GM21381 (cell line): ENCODE data around the gene RCAN3.
"Not testable (repeated sequence)": the region's sequence is repeated elsewhere in the genome, so short reads cannot be mapped to it uniquely, and the experiment has no call there.

Source experiments
- ATAC-seq: cut with Tn5 transposase; IDR thresholded peaks from one replicate; pipeline ENCODE4 v1.9.1; 2021; ENCODE audit warnings: mild to moderate bottlenecking, moderate library complexity; ENCODE audit not compliant: unreplicated experiment

Gene RCAN3

DNA sequence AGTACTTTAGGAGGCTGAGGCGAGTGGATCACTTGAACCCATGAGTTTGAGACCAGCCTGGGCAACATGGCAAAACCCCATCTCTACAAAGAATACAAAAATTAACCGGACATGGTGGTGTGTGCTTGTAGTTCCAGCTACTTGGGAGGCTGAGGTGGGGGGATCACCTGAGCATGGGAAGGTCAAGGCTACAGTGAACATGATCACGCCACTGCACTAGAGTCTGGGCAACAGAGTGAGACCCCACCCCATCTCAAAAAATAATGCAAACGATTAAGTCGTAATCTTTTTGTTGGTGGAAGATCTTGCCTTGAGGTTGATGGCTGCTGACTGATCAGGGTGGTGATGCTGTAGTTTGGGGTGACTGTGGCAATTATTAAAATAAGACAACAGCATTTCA lies 6.3 kb downstream of the RCAN3 start:
- no peak for ATAC-seq

DNA sequence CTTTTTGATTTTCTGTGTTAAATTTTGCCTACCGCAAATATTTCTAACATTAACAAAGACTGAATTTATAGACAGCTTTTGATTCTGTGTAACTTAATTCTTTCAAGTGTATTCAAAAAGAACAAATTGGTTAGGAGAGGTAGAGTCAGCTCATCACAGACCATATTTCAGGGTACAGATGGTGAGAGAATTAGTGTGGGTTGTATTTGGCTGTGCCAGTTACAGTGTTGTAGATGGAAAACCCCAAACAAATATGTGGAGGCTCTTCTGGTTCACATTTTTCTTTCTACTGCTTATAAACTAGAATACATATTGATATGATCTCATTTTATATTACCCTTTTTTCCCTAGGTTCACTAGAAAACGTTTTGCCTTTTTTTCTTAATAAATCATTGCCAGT lies 11.1 kb downstream of the RCAN3 start:
- ATAC-seq: no peak

DNA sequence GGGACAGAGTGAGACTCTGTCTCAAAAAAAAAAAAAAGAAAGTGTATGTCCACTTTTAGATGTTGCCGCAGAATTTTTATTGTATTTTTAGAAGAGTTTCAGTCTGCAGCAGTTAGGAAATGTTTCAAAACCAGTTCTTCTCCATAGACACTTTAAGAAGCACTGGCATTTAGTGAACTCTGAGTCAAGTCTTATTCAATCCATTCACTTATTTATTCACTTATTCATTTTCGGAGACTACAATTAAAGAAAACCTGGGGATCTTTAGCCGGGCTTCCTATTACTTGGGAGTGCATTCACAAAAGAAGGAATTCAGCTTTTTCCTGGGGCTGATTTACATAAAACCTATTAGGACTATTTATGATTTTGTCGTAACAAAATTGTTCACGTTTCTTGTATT lies 12.3 kb downstream of the RCAN3 start:
- ATAC-seq: no peak

DNA sequence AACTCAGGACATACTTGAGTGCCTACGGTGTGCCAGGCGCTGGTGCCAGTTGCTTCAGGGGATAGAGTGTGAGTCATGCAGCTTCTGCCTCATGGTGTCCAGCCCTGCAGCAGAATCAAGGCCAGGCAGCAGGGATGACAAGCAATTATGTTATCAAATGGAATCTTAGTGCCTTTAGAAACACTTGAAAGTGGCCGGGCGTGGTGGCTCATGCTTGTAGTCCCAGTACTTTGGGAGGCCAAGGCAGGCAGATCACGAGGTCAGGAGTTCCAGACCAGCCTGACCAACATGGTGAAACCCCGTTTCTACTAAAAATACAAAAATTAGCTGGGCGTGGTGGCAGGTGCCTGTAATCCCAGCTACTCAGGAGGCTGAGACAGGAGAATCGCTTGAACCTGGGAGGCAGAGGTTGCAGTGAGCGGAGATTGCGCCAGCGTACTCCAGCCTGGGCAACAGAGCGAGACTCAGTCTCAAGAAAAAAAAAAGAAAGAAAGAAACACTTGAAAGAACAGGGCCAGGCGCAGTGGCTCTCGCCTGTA lies 13.1 kb downstream of the RCAN3 start:
- ATAC-seq: not testable (repeated sequence)

DNA sequence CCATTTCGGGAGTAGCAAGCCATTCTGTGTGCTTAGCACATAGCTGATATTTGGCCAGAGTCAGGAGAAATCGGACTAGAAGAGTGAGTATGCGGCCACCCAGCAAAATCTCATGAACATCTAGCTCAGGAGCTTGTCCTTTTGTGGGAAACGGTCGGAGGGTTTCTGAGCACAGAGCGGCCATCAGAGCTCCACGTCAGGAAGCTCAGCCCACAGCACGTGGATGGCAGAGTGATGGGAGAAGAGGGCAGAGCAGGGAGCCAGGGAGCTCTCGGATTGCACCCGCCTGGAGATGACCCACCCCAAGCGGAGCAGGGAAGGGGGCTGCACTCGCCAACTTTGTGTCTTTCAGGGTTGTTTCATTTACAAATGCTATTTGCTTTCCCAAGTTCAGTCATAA lies 13.9 kb downstream of the RCAN3 start:
- ATAC-seq: no peak

DNA sequence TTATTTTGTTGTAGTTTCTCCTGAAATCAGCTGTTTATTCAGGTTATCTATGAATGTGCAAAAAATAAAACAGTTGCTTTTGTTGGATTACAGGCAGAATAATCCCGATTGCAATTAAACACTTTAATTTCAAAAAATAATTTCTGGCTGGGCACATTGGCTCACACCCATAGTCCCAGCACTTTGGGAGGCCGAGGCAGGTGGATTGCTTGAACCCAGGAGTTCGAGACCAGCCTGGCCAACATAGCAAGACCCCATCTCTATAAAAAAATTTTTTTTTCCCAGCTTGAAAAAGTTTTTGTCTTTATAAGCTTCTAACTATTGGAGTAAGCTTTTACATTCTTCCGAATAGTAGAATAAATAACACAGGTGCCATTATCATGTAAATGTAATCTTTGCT lies 15.3 kb downstream of the RCAN3 start:
- no peak for ATAC-seq

DNA sequence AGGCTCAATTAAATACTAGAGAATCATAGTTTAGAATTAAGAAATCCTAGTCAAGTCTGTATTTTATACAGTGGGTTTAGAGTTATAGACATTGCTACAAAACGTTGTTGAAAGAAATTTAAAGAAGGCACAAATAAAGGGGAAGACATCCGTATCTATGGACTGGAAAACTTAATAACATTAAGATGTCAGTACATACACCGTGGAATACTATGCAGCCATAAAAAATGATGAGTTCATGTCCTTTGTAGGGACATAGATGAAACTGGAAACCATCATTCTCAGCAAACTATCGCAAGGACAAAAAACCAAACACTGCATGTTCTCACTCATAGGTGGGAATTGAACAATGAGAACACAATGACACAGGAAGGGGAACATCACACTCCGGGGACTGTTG lies 17.6 kb downstream of the RCAN3 start:
- not testable (repeated sequence) for ATAC-seq

DNA sequence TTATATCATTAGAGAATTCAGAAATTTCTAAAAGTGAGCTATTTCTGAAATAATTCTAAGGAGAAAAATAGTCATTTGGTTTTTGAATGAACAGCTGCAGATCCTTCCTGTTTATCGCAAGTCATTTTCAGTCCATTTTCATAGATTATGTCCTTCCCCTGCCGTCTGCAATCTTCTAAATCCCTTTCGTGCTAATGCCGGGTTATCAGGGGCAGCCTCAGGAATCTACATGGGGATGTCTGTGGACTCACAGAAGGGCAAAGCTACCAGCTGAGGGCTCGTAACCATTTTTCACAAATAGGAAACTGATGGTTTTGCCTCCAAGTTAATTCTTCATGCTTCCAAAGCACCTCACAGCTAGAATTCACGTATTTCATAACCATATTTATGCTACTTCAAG lies 23.0 kb downstream of the RCAN3 start:
- ATAC-seq: no peak

DNA sequence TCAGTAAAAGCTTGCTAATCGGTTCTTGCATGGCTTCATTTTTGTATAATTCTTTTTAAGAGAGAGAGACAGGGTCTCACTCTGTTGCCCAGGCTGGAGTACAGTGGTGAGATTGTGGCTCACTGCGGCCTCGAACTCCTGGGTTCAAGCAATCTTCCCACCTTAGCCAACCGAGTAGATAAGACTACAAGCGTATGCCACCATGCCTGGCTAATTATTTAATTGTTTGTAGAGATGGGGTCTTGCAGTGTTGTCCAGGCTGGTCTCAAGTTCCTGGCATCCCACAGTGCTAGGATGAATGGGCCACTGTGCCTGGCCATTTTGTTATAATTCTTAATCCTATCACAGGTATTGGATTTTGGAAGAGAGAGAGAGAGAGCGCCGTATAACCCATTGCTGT lies 23.4 kb downstream of the RCAN3 start:
- ATAC-seq: no peak

DNA sequence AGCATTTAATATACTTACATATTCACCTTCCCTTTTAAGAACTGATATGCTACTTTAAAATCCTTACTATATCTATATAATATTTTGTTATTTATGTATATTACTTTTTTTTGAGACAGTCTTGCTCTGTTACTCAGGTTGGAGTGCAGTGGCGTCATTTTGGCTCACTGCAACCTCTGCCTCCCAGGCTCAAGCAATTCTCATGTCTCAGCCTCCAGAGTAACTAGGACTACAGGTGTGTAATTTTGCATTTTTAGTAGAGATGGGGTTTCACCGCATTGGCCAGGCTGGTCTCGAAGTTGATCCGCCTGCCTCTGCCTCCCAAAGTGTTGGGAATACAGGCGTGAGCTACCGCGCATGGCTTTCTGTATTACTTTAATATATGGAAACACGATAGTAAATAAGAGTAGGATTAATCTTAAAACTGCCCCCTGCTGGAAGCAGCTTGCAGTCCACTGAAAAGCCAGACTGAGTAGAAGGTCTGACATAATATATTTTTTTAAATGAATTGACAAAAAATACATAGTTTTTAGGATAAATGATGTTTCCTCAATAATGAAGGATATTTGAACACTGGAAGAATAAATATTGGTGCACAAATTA lies 24.4 kb downstream of the RCAN3 start:
- ATAC-seq: no peak

DNA sequence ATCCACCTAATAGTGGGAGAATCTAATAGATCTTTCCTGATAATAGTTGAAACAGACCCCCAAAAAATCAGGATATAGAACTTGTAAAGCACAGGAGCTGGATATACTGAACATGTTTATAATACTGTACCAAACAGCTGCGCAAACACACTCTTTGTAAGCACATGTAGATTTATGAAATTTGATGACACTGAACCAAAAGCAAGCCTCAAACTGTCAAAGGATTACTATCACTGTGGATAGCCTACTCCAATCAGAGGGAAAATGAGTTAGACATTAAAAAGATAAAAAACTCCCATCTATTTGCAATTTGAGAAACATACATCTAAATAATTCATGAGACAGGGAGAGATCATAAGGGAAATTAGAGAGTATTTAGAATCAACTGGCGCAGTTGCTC lies 26.1 kb downstream of the RCAN3 start:
- ATAC-seq: no peak

DNA sequence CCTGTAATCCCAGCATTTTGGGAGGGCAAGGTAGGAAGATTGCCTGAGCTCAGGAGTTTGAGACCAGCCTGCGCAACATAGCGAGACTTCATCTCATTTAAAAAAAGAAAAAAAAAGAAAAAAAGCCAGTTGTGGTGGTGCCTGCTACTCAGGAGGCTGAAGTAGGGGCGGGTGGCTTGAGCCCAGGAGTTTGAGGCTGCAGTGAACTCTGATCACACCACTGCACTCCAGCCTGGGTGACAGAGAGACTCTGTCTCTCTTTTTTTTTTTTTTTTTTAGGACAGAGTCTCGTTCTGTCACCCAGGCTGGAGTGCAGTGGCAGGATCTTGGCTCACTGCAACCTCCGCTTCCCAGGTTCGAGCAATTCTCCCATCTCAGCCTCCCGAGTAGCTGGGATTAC lies 26.7 kb downstream of the RCAN3 start:
- not testable (repeated sequence) for ATAC-seq

DNA sequence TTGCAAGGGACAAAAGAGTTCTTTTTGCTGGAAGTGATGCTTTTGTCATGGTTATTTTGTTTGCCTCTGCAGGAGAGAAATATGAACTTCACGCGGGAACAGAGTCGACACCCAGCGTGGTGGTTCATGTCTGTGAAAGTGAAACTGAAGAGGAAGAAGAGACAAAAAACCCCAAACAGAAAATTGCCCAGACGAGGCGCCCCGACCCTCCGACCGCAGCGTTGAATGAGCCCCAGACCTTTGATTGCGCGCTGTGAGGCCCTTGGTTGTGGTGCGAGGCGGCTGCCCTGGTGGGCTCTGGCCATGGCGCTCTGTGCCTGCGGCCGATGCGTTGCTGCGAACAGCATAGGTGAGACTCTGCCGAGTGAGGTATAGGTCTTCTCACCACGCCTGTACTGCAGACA lies 32.4 kb downstream of the RCAN3 start:
- peak; percentile 40 for ATAC-seq

DNA sequence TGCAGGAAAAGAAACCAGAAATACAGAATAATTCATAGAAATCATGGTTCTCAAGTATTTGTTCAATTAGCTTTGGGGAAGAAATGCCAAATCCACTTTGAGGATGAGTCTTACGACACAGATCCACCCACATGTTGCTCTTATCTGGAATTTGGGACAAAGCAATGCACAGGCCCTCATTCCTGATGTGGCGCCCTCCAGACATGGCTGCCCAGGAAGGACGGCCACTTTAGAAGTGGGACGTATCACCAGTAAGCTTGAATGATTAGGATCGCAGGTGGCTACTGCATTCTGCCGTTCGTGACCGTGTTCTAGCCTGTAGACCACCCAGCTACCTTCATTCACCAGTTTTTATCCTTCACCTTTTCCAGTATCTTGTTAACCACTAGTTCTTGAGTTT lies 33.1 kb downstream of the RCAN3 start:
- no peak for ATAC-seq

DNA sequence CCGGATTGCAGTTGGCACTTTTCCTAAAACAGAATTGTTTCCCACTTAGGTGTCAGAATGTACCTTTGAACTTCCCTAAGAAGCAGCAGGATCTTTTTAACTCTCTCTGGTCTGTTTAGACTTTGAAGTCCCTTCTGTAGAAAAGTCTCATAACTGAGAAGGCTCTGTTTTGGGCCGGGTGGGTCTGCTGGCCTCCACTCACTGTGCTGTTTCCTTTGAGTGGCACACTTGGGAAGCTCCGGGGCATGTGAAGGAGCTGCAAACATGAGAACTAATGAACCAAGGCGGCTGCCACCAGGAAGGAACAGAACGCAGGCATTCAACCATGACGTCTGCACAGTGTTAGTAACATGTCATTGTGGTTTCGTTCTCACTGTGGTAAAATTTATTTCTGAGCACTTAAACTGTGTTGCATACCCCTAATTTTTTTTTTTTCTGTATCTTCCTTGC lies 33.8 kb downstream of the RCAN3 start:
- ATAC-seq: peak; percentile 64

DNA sequence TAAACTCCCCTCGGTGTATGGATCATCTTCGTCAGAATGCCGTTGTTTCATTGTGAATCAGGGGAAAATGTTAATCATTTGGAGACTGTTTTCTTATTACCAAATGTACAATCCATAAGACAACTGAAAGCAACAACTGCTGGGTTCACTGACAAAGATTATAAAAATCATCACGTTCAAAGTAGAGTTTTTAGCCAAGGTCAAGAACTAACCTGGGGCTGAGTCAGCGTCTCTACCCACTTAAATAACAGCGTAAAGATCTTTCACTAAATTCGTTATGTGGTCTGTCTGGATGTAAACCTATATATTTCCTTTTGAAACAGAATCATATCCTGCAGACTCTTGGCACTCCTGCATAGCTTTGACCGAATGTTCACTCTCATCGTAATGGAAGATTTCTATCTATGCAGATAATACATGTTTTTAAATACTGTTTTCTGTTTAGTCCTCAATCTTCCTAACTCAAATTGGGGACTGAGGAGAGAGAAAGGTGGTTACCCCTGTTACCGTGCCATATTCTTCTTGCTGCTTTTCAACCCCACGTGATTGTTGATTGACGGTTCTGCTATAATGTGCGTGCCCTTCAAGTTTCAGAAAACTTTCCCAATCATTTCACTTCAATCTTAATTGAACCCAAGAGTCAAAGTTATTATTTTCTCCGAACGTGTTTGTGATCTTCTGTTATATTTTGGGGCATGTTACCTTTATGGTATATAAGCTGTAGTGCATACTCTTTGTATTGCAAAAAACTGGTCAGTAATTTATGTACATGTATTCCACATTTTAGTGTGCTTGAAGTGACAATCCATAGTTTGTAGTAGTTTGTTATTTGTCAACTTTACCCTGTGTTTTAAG lies 37.6 kb downstream of the RCAN3 start:
- ATAC-seq: no peak

DNA sequence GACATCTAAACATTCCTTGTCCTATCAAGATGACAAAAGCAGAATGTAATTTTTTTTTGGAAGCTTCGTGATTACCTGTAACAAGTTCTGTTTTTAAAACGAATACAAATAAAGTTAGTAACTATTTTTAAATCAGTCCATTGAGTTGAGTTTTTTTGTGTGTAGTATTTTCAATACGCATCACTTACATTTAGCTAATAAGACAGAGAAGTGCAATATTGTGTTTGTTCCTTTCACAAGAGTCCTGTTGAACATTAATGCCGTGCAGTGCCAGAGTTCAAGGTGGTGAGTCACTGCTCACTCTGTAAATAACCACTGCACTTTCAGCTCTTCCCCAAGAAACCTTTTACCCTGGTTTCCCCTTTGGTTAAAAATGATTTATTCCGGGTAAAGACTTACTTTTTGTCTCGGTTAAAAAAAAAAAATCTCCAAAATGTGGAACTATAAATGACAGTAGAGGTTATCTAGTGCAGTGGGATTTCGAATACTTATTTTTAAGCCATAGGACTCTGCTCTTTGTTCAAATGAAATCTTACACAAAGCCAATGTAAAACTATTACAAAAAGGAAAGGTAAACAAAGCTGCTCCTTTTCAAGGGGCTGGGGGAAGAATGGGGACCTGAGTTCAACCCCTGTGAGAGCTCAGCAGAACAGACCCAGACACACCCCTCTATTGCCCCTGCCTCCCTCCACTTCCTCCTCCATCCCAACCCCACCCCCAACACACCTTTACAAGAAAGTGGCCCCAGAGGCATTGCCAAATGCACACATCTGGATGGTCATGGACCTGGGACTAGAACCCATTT lies 38.5 kb downstream of the RCAN3 start:
- ATAC-seq: no peak

DNA sequence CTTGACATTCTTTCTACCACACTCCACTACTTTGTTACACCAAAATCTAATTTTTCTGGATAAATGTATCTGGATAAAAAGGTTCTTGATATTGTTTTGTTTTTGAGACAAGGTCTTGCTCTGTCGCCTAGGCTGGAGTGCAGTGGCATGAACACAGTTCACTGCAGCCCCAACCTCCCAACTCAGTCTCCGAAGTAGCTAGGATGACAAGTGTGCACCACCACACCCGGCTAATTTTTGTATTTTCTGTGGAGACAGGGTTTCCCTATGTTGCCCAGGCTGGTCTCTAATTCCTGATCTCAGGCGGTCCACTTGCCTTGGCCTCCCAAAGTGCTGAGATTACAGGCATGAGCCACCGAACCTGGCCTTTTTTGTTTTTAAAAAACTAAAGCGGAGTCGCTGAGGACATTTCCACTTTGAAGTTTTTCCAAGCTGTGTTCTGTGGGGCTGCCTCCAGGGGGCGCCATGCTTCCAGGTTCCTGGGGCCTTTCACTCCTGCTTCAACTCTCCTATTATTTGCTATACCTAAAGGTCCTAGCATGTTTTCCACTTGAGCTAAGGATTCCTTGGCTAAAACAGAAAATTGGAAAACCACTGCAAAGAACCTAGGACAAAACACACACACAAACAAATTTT lies 39.2 kb downstream of the RCAN3 start:
- no peak for ATAC-seq

DNA sequence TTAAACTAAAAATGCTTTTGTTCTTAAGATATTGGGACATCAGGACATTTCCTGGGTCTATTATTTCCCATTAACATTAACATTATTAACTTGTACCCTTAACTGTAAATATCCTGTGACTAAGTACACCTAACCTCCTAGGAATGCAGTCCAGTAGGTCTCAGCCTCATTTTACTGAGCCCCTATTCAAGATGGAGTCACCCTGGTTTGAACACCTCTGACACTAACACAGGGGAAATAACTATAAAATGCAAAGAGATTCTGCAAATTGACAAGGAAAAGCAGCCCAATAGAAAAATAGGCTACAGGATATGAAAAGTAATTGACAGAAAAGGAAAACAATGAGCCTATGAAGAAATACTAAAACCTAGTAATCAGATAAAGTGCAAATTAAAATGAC lies 41.6 kb downstream of the RCAN3 start:
- ATAC-seq: no peak

DNA sequence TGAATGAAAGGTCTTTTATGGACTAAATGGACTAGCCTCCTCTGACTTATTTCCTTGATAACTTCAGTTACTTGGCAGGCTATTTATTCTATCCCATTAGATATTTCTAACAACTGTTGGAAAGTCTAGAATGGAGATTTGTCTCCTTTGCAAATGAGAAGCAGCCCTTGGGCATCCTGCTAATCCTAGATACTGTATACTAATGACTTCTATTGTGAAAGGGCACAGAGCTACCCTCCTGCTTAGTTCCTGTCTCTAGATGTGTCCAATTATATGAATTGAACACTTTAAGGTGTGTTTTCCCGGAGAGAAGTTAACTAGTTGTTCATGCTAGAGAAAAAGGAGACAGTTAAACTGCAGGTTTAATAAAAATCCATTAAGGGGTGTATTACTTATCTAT lies 43.0 kb downstream of the RCAN3 start:
- ATAC-seq: no peak

DNA sequence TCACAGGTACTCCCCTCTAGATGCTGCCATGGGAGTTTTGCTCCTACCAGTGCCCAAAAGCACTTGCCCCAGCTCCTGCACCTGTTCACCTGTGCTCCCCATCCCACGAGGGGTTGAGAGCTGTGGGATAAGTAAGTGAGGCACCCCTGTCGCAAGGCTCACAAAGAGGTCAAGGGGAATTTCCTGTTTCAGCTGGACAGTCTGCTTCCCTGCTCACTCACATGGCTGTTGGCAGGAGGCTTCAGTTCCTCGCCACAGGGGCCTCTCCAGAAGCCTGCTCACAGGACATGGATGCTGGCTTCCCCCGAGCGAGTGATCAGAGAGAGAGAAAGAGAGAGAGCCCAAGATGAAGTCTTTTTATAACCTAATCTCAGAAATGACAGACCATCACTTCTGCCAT lies 44.6 kb downstream of the RCAN3 start:
- no peak for ATAC-seq
